GM19452 (cell line): ENCODE results near the gene PIK3C2B.
A peak's percentile ranks its signal among the peaks of the same experiment; 100 is the strongest.

Experiments used
- ATAC-seq: cut with Tn5 transposase; IDR thresholded peaks from one replicate; pipeline ENCODE4 v1.9.1; 2021; ENCODE audit not compliant: unreplicated experiment

PIK3C2B gene

GRCh38 chr1:204463125-204464060 lies 31.2 kb downstream of the PIK3C2B start:
- no peak for ATAC-seq

GRCh38 chr1:204462229-204462561 lies 32.4 kb downstream of the PIK3C2B start:
- no peak for ATAC-seq

- ATAC-seq, result no peak
Observed at GRCh38 chr1:204461331-204462228, 33.0 kb downstream of the PIK3C2B start.

- no peak for ATAC-seq
Observed at GRCh38 chr1:204460346-204460745, 34.3 kb downstream of the PIK3C2B start.

DNA sequence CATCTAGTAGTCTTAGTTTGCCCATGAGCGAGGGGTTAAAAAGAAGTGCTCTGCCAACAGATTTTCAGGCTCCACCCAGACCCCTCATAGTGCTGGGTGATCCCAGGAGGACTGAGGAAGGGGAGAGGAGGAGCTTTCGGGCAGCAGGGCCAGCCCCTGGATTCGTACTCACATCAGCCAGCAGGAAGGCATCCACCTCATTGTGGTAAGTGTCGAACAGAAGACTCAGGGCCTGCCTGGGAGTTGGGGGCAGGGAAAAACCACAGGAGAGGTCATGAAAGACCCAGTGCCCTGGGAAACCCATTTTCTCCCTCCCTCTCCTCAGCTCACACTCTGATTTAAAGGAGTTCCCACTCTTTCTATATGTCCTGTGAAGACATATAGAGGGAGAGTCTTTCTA lies 34.9 kb downstream of the PIK3C2B start:
- ATAC-seq, result no peak

GRCh38 chr1:204457666-204458065 lies 36.9 kb downstream of the PIK3C2B start:
- ATAC-seq, result no peak

GRCh38 chr1:204456826-204457442 lies 37.7 kb downstream of the PIK3C2B start:
- ATAC-seq, result no peak

DNA sequence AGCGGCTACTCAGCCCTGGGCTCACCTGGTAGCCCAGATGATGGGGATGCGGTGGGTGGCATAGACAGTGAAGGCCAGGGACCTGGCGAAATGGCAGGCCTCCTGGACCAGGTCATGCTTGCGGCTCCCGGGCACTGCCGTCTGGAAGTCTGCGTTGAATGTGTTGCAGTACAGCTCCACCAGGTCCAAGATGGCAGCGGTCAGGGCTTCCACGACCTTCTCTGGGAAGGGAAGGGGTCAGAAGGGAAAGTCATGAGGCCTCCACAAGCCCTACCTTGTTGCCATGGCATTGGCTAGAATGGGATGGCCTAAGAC lies 38.8 kb downstream of the PIK3C2B start:
- ATAC-seq, result no peak

GRCh38 chr1:204455063-204455830 lies 39.4 kb downstream of the PIK3C2B start:
- no peak for ATAC-seq

GRCh38 chr1:204454476-204454875 lies 40.1 kb downstream of the PIK3C2B start:
- no peak for ATAC-seq

- peak; percentile 76 for ATAC-seq
Observed at GRCh38 chr1:204453141-204453772, 41.3 kb downstream of the PIK3C2B start.

DNA sequence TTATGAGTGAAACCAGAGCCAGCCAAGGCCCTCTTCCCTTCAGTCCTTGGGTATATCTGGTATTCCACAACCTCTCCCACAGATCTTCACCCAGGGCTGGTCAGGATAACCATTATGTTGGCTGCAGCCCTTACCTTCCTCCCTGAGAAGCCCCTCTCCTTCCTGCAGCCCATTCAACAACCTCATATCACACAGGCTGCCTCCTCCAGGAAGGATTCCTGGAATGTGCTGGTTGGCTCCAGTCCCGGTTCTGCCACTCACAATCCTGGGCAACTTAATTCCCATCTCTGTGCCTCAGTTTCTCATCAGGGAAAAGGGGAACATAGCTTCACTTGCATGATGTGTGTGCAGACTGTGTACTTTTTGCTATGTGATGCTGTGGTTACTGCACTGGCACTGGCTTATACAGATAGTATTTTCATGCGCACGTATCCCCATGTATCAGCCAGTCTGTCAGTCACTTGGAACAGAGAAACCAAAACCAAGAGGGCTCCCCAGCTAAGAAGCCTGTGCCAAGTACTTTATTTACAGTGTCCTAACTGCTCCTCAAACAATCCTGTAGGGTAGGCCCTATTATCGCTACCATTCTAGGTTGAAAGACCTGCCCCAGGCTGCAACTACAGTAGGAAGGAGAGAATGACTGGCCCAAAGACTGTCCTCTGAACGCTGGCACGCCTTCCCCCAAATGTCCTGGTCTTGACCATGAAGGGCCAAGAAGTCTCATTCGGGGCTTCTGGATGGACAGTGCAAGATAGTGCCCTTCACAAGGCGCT lies 43.1 kb downstream of the PIK3C2B start:
- no peak for ATAC-seq

GRCh38 chr1:204450461-204451257 lies 43.9 kb downstream of the PIK3C2B start:
- ATAC-seq, result no peak

DNA sequence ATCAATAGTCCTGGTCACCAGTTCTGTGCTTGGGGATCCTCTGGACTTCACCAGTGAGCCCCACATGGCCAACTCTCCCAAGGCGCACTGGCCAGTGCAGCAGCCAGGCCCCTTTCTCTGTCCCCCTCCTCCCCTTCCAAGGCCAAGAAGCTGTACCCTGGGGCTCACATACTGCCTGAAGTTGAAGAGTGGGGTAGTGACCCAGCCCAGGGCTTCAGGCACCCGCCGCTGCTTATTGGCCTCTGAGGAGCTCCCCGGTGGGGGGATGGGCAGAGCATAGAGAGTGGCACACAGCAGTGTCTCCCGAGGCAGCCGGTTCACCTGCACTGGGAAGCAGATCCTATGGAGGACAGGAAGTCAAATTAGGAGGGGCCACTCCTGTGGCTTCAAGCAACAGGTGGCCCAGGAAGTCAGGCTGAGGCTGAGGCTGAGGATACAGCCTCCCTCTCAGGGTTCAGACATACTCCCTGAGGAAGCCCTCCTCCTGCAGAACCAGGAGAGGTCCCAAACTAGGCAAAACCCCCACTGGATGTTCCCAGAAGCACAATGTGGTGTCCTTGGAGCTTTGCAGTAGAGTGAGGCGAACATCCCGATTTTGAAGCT lies 44.8 kb downstream of the PIK3C2B start:
- ATAC-seq, result no peak

DNA sequence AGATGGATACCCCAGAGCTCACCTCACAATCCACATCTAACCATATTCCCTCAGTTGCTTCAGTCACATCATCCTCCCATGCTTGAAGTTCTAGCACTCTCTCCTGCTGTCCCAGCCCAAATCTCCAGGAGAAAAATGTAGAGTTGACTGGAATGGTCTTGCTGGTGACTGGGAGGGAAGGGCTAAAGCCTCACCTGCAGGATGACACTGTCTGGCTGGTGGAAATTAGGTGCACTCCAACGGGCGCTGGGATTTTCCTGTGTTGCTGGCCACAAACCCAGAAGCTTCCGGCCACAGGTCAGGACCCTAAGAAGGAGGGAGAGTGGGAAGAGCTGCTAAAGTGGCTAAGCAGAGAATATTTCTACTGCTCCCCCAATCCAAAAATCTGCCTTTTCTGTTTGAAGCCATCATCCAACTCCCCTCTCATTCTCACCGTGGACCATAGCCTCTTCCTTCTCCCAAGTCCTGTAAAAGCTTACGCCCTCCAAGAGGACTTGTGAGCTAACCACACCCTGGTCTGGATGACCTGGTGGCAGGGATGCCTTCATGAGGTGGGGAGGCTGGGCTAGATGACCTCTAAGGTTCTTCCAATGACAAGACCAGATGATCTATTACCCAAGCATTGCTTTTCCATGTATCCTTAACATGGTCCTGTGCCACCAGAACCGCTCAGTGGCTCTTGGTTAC lies 45.5 kb downstream of the PIK3C2B start:
- ATAC-seq, result no peak

- ATAC-seq, result no peak
Observed at GRCh38 chr1:204448344-204448964, 46.2 kb downstream of the PIK3C2B start.

DNA sequence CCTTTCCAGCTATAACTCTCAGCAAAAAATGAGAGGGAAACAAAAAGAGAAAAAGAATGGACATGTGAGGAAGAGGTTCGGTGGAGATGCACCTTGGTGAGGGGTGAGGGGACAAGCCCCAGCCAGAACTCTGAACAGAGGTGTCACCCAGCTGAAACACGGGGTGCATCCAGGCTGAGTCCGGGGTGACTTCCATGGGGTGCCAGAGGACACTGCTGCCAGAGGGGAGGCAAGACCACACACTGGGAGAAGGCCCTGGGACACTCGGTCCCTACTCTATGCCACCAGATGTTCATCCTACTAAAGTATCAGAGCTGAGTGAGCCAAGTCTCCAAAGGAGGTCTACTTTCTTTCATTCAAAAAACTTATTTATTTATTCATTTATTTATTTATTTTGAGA lies 46.9 kb downstream of the PIK3C2B start:
- no peak for ATAC-seq
